GM19238 (cell line): ENCODE data around the gene CCM2L.
"Not testable (repeated sequence)": the region's sequence is repeated elsewhere in the genome, so short reads cannot be mapped to it uniquely, and the experiment has no call there.

Experiments
- DNase-seq: peaks from one replicate; pipeline ENCODE4 v3.0.0; 2011; ENCODE audit warnings: low spot score; ENCODE audit not compliant: insufficient read length

CCM2L gene

DNA sequence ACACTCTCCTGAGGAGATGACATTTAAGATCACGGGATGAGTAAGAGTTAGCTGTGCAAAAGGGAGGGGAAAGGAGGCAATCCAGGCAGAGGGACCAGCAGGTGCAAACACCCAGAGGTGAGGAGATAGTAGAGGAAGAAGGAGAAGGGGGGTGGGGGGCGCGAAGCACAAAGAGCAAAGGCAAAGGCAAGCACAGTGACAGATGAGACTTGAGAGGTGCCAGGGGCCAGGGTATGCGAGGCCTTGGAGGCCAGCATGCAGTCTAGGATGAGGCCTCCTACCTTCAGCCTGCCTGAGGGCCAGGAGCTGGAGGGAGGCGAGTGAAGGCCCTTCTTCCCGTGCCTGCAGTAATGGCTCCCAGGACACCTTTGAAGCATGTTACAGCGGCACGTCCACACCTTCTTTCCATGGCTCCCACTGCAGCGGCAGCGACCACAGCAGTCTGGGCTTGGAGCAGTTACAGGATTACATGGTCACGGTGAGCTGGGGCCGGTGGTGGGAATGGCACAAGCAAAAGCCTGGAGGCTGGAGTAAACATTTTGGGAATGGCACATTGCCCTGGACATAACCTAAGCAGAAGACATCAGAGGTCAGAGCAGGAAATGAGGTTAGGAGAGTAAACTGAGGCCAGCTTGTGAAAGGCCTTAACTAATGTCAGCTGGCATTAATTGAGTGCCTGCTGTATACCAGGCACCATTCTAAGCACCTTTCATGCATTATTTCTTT is 18.6 kb downstream of the CCM2L start:
- no peak for DNase-seq

DNA sequence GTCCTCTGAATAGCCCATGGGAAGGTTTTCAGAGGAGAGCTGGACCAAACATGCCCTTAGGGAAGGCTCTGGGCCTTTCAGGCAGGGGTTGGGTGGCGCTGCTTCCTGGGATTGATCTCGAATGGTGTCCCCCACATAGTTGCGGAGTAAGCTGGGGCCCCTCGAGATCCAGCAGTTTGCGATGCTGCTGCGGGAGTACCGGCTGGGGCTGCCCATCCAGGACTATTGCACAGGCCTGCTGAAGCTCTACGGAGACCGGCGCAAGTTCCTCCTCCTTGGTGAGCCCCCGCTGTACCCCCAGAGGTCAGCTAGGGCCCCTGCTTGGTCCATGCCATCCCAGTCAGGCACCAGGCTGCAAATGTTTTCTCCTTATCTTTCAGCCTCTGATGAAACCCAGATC is 19.3 kb downstream of the CCM2L start:
- no peak for DNase-seq

DNA sequence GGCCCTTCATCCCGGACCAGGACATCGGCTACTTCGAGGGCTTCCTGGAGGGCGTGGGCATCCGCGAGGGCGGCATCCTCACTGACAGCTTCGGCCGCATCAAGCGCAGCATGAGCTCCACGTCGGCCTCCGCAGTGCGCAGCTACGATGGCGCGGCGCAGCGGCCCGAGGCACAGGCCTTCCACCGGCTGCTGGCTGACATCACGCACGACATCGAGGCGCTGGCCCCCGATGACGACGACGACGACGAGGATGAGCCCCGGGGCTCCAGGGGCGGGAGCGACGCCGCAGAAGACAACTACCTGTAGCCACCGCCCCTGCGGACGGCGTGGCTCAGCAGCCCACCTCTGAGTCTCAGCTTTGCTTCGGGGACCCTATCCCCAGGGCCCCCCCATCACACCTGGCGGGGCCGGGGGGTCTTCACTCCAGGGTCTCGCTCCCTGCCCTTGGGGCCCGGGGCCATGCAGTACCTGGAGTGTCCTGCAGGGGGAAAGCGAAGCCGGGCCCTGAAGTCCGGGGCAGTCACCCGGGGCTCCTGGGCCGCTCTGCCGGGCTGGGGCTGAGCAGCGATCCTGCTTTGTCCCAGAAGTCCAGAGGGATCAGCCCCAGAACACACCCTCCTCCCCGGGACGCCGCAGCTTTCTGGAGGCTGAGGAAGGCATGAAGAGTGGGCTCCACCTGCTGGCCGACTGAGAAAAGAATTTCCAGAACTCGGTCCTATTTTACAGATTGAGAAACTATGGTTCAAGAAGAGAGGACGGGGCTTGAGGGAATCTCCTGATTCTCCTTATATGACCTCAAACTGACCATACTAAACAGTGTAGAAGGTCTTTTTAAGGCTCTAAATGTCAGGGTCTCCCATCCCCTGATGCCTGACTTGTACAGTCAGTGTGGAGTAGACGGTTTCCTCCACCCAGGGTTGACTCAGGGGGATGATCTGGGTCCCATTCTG is 21.0 kb downstream of the CCM2L start:
- no peak for DNase-seq

DNA sequence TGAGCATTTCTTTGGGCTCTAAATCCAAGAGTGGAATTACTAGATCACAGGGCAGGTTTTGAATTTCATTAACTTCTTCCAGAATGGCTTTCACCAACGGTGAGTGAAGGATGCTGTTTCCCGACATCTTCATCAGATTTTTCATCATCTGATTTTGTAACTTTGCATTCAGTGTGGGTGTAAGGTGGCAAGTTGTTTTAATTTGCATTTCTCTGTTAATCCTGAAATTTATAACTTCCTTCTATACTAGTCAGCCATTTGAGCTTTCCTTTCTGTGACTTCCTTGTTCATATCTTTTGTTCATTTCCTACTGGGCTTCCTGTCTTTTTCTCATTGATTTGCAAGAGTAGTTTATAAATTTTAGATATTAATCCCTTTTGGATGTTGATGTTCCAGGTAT is 23.1 kb downstream of the CCM2L start:
- no peak for DNase-seq

DNA sequence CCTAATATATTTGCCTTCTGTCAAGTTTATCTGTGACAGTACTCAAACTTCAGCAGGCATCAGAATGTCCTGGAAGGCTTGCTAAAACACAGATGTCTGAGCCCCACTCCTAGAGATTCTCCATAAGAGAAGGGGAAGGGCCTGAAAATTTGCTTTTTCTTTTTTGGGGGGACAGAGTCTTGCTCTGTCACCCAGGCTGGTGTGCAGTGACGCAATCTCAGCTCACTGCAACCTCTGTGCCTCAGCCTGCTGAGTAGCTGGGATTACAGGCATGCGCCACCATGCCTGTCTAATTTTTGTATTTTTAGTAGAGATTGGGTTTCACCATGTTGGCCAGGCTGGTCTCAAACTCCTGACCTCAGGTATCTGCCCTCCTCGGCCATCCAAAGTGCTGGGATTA is 23.5 kb downstream of the CCM2L start:
- DNase-seq = not testable (repeated sequence)

DNA sequence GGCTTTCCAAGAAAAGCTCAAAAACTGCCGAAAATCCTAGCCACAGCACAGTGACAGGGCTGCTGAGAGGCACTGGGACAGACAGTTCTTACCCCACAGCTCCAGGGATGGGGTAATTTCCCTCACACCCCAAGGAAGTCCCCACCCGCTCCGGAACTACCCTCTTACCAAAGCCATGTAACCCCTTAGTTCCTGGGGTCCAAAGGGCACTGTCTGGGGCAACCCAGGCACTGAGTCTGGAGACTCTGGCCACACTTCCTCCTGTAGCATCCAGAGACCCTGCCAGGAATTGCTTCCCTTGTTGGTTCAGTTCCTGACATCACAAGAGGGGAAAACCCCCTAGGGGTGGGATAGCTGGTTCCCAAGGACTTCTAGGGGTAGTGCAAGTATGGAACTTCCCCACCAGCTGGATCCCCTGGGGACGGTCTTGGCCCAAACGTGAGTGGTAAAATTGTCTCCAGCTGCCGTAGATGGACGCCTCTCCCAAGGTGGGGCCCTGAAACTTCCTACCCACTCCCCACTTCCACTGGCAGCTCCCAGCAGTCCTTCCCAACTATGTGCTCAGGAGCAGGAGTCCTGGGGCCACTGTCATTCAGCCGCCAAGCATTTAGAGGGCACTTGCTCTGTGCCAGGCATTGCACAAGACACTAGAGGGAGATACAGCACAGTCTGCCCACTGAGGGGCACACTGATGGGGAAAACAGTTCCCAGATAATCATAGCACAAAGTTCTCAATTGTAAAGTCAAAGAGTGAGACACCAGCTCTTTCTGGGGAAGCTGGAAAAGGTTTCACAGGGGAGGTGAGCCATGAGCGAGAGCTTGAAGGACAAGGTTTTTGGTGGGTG is 24.6 kb downstream of the CCM2L start:
- DNase-seq = no peak

DNA sequence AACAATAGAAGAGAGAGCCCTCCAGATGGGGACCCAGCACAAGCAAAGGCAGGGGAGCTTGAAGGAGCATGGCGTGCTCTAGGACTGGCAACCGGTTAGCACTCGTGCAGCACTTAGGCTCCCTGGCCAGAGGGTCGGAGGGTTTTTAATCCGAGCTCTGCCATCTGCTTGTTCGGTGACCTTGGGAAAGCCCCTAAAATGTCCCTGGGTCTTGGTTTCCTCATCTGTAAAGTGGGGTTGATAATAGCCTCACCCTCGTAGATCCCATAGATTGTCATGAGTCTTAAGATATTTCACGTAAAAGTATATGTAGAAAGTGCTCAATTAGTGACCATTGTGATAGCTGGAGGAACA is 25.2 kb downstream of the CCM2L start:
- DNase-seq = no peak

DNA sequence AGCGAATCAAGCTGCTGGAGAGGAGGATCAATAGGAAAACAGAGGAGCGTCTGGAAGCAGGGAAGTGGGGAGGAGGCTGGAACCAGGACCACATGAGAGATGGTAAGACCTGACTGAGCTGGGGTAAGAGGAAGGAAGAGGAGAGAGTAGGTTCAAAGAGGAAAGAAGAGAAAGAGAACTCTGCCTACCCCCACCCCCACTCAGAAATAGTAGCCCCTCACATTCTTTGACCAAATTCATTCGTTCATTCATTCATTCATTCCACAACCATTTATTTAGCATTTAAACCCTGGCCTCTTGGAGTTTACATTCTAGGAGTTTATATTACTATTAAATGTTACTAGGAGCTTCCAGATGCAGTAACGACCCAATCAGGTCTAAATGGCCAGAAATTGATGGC is 26.0 kb downstream of the CCM2L start:
- DNase-seq = no peak

DNA sequence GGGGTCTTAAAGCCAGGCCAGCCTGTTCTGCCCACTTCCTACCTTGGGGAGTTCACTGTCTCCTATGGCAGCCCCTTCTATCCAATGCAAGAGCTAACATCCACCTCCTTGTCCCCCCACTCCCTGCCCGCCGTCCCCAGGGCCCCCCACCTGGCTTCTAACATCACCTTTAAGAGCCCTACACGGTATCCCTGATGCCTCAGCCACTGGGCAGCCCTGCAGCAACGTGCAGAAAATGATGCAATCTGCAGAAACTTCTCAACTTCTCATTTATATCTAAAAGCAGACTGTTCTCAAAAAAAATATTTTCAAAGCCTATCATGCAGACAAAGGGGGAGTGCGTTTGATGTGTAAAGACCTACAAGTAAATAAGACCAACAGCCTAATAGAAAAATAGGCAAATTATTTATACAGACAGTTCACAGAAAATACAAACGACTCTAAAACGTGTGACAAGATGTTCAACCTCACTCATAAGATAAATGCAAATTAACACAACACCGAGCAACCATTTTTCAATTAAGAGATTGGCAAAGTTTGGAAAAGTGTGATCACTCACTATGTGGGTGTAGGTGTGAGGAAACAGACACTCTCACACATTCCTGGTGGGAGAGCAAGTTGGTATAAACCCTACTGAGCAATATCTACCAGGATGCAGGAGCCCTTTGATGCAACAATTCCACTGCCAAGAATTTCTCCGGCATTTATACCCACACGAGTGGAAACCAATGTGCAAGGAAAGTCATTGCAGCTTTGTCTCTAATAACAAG is 26.7 kb downstream of the CCM2L start:
- no peak for DNase-seq

DNA sequence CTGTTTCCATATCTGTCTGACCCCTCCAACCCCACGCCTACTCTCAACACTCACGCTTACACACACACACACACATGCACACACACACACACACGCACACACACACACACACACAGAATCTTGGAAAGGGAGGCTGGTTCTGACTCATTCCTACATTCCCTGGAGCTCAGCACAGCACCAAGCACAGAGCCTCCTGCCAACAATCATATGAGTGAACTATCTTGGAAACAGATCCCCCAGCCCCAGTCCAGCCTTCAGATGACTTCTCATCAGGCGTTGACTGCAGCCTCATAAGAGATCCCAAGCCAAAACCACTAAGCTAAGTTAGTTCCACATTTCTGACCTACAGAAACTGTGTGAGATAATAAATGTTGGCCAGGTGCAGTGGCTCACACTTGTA is 27.7 kb downstream of the CCM2L start:
- no peak for DNase-seq

DNA sequence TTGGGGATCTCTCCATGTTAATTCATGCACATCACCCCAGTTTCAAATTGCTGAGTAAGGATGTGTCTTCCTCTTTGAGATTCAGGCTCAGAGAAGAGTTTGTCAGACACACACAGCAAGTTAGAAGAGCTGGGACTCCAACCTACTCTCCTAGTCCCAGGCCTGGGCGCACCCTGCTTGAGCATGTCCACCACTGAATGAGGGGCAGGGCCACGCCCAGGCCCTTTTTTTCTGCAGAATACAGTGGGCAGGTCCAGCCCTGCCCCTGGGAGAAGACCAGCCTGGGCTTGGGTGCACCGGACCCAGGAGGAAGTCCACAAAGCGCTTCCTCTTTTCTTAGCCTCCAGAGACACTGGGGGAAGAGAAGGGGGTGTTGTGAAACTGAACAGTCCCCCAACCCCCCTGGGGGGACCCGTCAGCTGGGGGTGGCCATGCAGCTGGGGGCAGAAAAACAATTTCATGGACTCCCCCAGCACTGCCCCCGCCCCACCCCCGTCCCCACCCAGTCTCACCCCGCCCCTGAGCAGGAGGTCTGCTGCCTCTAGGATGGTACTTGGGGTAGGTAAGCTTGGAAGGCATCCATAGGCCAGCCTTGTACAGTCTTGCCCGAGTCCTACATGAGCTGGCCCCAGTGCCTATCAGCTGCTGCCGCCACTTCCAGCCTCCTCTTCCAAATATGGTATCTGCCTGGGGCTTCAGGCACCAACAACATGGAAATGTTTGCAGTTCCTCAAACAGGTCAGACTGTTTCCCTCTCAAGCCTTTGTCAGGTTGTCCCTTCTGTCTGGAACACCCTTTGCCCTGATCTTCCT is 30.1 kb downstream of the CCM2L start:
- no peak for DNase-seq

DNA sequence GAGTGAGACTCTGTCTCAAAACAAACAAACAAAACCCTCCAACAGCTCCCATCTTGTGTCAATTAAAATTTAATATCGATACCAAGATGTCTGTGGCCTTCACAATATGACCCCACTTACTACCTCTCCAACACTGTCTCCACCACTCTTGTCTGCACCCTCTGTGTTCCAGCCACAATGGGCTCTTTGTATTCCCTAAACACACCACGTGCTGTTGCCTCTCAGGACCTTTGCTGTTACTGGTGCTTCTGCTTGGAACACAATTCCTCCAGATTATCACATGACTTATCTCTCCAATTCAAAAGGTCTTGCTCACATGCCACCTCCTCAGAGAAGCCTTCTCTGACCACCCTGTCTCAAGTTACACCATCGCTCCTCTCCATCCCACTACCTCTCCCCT is 35.8 kb downstream of the CCM2L start:
- no peak for DNase-seq

DNA sequence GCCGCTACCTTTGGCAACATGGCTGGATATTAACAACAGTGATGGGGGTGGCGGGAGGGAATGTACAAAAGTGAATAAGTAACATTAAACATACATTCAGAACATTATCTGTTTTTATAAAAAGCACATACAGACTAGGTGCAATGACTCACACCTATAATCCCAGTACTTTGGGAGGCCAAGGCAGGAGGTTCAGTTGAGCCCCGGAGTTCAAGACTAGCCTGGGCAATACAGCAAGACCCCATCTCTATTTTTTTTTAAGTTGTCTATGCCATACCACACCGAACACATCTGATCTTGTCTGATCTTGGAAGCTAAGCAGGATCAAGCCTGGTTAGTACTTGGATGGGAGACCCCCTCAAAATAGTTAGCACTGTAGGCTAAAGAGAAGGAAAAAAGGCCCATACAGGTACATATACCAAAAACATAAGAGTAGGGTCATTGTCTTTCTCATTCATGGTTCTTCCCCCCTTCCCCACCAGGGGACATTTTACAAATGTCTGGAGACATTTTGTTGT is 40.1 kb downstream of the CCM2L start:
- no peak for DNase-seq

DNA sequence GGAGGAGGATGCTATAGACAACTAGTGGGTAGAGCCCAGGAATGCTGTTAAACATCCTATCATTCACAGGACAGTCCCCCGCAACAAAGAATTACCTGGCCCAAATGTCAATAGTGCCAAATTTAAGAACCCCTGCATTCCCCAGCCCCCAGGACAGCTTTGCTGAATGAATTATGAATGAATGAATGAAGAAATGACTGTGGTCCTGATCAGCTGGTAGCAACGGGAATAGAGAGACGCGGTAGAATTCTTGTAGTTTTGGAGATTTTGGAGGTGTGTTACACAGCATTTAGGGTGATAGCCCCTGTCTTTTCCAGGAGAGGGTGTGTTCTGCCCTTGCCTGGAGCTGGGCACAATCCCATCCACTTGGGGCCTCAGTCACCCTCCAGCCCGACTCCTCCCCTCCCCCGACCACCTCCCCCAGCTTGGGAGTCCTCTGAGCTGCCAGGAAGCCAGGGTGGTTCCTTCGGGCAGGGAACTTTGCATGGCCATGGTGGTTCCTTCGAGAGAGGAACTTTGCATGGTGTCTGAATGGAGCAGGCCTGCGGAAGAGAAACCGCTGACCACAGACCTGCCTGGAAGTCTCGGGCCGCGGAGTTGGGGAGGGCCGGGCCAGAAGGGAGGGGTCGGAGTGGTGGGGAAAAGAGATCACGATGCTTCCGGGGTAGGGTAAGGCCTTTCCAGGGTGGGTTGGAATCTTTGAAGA is 40.8 kb downstream of the CCM2L start:
- DNase-seq = no peak

DNA sequence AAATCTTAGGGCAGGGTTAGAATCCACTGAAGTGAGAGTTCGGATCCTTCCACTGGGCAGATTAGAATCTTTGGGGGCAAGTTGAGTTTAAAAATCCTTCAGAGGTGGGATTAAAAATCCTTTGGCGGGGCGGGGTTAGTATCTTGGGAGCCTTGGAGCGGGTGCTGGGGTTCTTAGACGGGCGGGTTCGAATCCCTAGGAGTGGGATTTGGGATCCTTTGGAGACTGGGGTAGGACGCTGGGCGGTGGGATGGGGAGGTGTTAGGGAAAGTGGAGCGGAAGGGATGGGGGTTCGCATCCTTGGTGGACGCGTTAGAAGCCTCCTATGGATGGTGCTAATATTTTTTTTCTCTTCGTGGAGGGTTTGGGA is 41.5 kb downstream of the CCM2L start:
- no peak for DNase-seq

DNA sequence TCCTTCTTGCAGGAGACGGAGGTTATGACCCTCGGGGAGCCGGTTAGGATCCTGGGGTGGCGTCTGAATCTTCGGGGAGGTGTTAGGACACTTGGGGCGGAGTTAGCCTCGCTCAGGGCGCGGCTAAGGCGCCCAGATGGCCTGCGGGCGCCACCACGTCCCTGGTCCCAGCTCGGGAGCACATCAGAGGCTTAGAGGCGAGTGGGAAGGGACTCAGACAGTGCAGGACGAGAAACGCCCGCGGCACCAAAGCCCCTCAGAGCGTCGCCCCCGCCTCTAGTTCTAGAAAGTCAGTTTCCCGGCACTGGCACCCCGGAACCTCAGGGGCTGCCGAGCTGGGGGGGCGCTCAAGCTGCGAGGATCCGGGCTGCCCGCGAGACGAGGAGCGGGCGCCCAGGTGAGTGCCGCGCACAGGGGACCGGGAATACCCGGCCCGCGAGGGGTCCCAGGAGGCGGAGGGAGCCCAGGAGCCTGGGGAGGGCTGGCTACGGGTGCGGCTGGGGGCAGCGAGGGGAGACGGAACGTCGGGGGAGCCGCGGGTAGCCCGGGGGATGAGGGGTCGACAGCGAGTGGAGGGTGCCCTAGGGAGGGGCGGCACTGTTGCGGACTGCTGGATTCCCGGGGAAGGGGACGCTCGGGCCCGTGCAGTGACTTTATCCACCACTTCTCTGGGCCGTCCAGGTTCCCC is 42.0 kb downstream of the CCM2L start, which contains the start of gene HCK:
Gene HCK, plus strand, starts transcription at position 153 of the 688 bp plus-strand sequence.
- no peak for DNase-seq

DNA sequence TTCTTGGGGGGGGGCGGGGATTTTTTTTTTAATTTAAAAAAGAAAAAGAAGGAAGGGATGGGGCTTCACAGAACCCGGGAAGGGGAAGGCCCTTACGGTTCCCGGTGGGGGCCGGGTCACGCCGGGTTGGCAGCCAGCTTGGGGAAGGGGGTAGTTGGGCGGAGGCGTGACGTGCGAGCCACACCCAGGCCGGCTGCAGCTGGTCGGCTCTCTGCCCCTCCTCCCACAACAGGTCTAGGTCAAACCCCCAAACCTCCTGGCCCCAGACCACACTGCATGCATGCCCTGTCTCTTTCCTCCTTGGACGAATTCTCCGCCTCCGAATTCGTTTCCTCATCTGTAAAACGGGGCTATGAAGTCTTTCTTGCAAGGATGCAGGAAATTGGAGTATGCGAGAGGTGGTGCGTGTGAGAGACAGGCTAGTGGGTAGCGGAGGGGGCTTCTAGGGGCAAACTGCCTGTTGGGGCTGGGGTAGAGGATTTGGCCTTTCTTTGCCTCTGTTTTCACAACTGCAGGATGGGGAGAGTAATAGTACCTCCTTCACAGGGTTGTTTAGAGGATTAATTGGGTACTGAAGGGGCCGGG is 42.6 kb downstream of the CCM2L start:
- DNase-seq = no peak

DNA sequence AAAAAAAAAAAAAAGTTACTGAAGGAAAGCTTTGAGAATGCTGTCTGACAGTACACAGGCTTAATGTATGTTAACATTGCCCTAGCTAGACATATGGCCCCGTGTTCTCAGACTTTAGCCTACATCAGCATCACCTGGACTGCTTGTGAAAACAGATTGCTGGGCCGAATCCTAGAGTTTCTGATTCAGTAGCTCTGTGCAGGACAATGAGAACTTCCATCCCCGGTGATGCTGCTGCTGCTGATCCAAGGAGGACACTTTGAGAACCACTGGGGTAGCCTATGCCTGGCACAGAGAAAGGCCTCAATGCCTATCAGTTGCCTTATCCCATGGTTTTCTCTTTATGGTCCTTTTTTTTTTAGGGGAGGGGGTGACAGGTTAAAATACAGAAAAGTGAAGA is 43.4 kb downstream of the CCM2L start:
- no peak for DNase-seq
